ENCODE measurements around the gene MDH2.
"Not testable (repeated sequence)": the region's sequence is repeated elsewhere in the genome, so short reads cannot be mapped to it uniquely, and the experiment has no call there.

MDH2 gene

GRCh38 chr7:76057103-76057812 lies 9.4 kb downstream of the MDH2 start:
- Histone ChIP-seq H3K27ac (ENCODE audit: low read depth, low read length) (no peak overlapping the region), H4K8ac (ENCODE audit: low read depth, low read length) (no peak overlapping the region), H2BK120ac (ENCODE audit: insufficient read depth, low read length, poor library complexity) (no peak overlapping the region), H2AK5ac (ENCODE audit: low read length) (no peak overlapping the region), H2BK5ac (ENCODE audit: low read depth, low read length, poor library complexity) (no peak overlapping the region), H3K4me3 (ENCODE audit: low read depth, low read length) (no peak overlapping the region), H3K79me2 (ENCODE audit: control insufficient read depth, insufficient read depth, low read length, poor library complexity) (no peaks in the 10 kb centered on the region), H3K23ac (ENCODE audit: low read length) (no peak overlapping the region), H3K4ac (ENCODE audit: low read depth, low read length) (no peak overlapping the region), H3K79me1 (ENCODE audit: low read length) (no peaks in the 10 kb centered on the region), H3K4me1 (ENCODE audit: control insufficient read depth in 1 of 2, insufficient read depth in 2 of 2, low read length in 2 of 2) (peaks cover 11 to 14% of the 10 kb centered on the region in 2 experiments), H3K14ac (ENCODE audit: low read length) (no peak overlapping the region), H3K36me3 (ENCODE audit: control insufficient read depth in 1 of 2, insufficient read depth in 2 of 2, low read length in 2 of 2) (peaks cover 61 to 62% of the 10 kb centered on the region in 2 experiments), H3K27me3 (ENCODE audit: insufficient read depth, low read length) (no peaks in the 10 kb centered on the region), H3K9ac (ENCODE audit: low read length) (no peak overlapping the region), H4K12ac (ENCODE audit: low read depth, low read length) (no peak overlapping the region), H3K9me3 (ENCODE audit: insufficient read depth, low read depth, low read length) (peaks cover 1% of the 10 kb centered on the region), H3K18ac (ENCODE audit: low read length) (no peak overlapping the region), H2BK12ac (ENCODE audit: low read length) (no peak overlapping the region), H4K91ac (ENCODE audit: low read depth, low read length) (no peak overlapping the region), H3K4me2 (ENCODE audit: low read length) (no peak overlapping the region), H2AFZ (ENCODE audit: insufficient read depth, low read length, poor library complexity) (no peak overlapping the region)
- WGBS (ENCODE audit: extremely low coverage, insufficient coverage, insufficient read length), result no CpG with 5 or more reads among the region's 18 CpGs
- DNase-seq, result no peak

- no peak for DNase-seq
- Histone ChIP-seq H3K9me3 (ENCODE audit: insufficient read depth, low read depth, low read length) (peaks cover 2% of the 10 kb centered on the region), H2AK5ac (ENCODE audit: low read length) (no peak overlapping the region), H2AFZ (ENCODE audit: insufficient read depth, low read length, poor library complexity) (no peak overlapping the region), H2BK5ac (ENCODE audit: low read depth, low read length, poor library complexity) (no peak overlapping the region), H3K4me2 (ENCODE audit: low read length) (no peak overlapping the region), H3K79me2 (ENCODE audit: control insufficient read depth, insufficient read depth, low read length, poor library complexity) (no peaks in the 10 kb centered on the region), H3K23ac (ENCODE audit: low read length) (no peak overlapping the region), H4K12ac (ENCODE audit: low read depth, low read length) (no peak overlapping the region), H3K18ac (ENCODE audit: low read length) (peak overlapping the region; percentile 34), H2BK12ac (ENCODE audit: low read length) (no peak overlapping the region), H3K27me3 (ENCODE audit: insufficient read depth, low read length) (no peaks in the 10 kb centered on the region), H3K4me1 (ENCODE audit: control insufficient read depth in 1 of 2, insufficient read depth in 2 of 2, low read length in 2 of 2) (peaks cover 11 to 14% of the 10 kb centered on the region in 2 experiments), H4K8ac (ENCODE audit: low read depth, low read length) (no peak overlapping the region), H2BK120ac (ENCODE audit: insufficient read depth, low read length, poor library complexity) (no peak overlapping the region), H3K27ac (ENCODE audit: low read depth, low read length) (no peak overlapping the region), H3K36me3 (ENCODE audit: control insufficient read depth in 1 of 2, insufficient read depth in 2 of 2, low read length in 2 of 2) (peaks cover 65 to 67% of the 10 kb centered on the region in 2 experiments), H3K14ac (ENCODE audit: low read length) (no peak overlapping the region), H3K4ac (ENCODE audit: low read depth, low read length) (no peak overlapping the region), H3K4me3 (ENCODE audit: low read depth, low read length) (no peak overlapping the region), H3K79me1 (ENCODE audit: low read length) (no peaks in the 10 kb centered on the region), H3K9ac (ENCODE audit: low read length) (no peak overlapping the region), H4K91ac (ENCODE audit: low read depth, low read length) (no peak overlapping the region)
- no CpG with 5 or more reads among the region's 11 CpGs for WGBS (ENCODE audit: extremely low coverage, insufficient coverage, insufficient read length)
Observed at GRCh38 chr7:76057813-76058145, 9.9 kb downstream of the MDH2 start.

- no CpG with 5 or more reads among the region's 7 CpGs for WGBS (ENCODE audit: extremely low coverage, insufficient coverage, insufficient read length)
Observed at GRCh38 chr7:76058745-76059144, 10.8 kb downstream of the MDH2 start.

GRCh38 chr7:76060842-76061241 lies 12.9 kb downstream of the MDH2 start:
- Histone ChIP-seq H2AFZ (ENCODE audit: insufficient read depth, low read length, poor library complexity) (no peak overlapping the region), H4K91ac (ENCODE audit: low read depth, low read length) (no peak overlapping the region), H4K8ac (ENCODE audit: low read depth, low read length) (no peak overlapping the region), H3K4me3 (ENCODE audit: low read depth, low read length) (no peak overlapping the region), H3K9me3 (ENCODE audit: insufficient read depth, low read depth, low read length) (peaks cover 2% of the 10 kb centered on the region), H2BK12ac (ENCODE audit: low read length) (no peak overlapping the region), H3K27me3 (ENCODE audit: insufficient read depth, low read length) (no peaks in the 10 kb centered on the region), H3K27ac (ENCODE audit: low read depth, low read length) (no peak overlapping the region), H3K14ac (ENCODE audit: low read length) (no peak overlapping the region), H3K4ac (ENCODE audit: low read depth, low read length) (no peak overlapping the region), H3K36me3 (ENCODE audit: control insufficient read depth in 1 of 2, insufficient read depth in 2 of 2, low read length in 2 of 2) (peaks cover 84 to 89% of the 10 kb centered on the region in 2 experiments), H3K4me2 (ENCODE audit: low read length) (no peak overlapping the region), H3K18ac (ENCODE audit: low read length) (no peak overlapping the region), H3K23ac (ENCODE audit: low read length) (no peak overlapping the region), H2AK5ac (ENCODE audit: low read length) (no peak overlapping the region), H3K79me1 (ENCODE audit: low read length) (no peaks in the 10 kb centered on the region), H4K12ac (ENCODE audit: low read depth, low read length) (no peak overlapping the region), H2BK120ac (ENCODE audit: insufficient read depth, low read length, poor library complexity) (no peak overlapping the region), H3K4me1 (ENCODE audit: control insufficient read depth in 1 of 2, insufficient read depth in 2 of 2, low read length in 2 of 2) (no peaks in the 10 kb centered on the region), H2BK5ac (ENCODE audit: low read depth, low read length, poor library complexity) (no peak overlapping the region), H3K79me2 (ENCODE audit: control insufficient read depth, insufficient read depth, low read length, poor library complexity) (no peaks in the 10 kb centered on the region), H3K9ac (ENCODE audit: low read length) (no peak overlapping the region)
- no CpG with 5 or more reads among the region's 6 CpGs for WGBS (ENCODE audit: extremely low coverage, insufficient coverage, insufficient read length)
- DNase-seq, result no peak

More at GRCh38 chr7:76058745-76059144, 10.8 kb downstream of the MDH2 start:
- not testable (repeated sequence) for H4K91ac ChIP-seq (ENCODE audit: low read depth, low read length); H2BK5ac ChIP-seq (ENCODE audit: low read depth, low read length, poor library complexity); H3K9me3 ChIP-seq (ENCODE audit: insufficient read depth, low read depth, low read length); H3K14ac ChIP-seq (ENCODE audit: low read length); H3K4me2 ChIP-seq (ENCODE audit: low read length); H3K27me3 ChIP-seq (ENCODE audit: insufficient read depth, low read length); H3K18ac ChIP-seq (ENCODE audit: low read length); H3K4me1 ChIP-seq (ENCODE audit: control insufficient read depth in 1 of 2, insufficient read depth in 2 of 2, low read length in 2 of 2); H3K4me3 ChIP-seq (ENCODE audit: low read depth, low read length); DNase-seq; H2AK5ac ChIP-seq (ENCODE audit: low read length); H3K27ac ChIP-seq (ENCODE audit: low read depth, low read length); H3K79me1 ChIP-seq (ENCODE audit: low read length); H2AFZ ChIP-seq (ENCODE audit: insufficient read depth, low read length, poor library complexity); H4K8ac ChIP-seq (ENCODE audit: low read depth, low read length); H3K9ac ChIP-seq (ENCODE audit: low read length); H3K23ac ChIP-seq (ENCODE audit: low read length); H3K4ac ChIP-seq (ENCODE audit: low read depth, low read length); H2BK12ac ChIP-seq (ENCODE audit: low read length); H2BK120ac ChIP-seq (ENCODE audit: insufficient read depth, low read length, poor library complexity); H4K12ac ChIP-seq (ENCODE audit: low read depth, low read length); H3K79me2 ChIP-seq (ENCODE audit: control insufficient read depth, insufficient read depth, low read length, poor library complexity)
- H3K36me3 ChIP-seq (ENCODE audit: control insufficient read depth in 1 of 2, insufficient read depth in 2 of 2, low read length in 2 of 2), result peaks cover 72 to 75% of the 10 kb centered on the region in 2 experiments
